ENCODE data around the gene IL15RA. TPM values are rescaled to one million over a fixed set of nuclear protein-coding genes. Genes with fewer than 3 reads are reported as not detected.
A peak's percentile ranks its signal among the peaks of the same experiment; 100 is the strongest.
"Not testable (repeated sequence)": the region's sequence is repeated elsewhere in the genome, so short reads cannot be mapped to it uniquely, and the experiment has no call there.

The IL15RA gene
- total and polyA plus RNA-seq, 4 donors, result 13.2 to 67.7 (median 32.7) TPM

DNA sequence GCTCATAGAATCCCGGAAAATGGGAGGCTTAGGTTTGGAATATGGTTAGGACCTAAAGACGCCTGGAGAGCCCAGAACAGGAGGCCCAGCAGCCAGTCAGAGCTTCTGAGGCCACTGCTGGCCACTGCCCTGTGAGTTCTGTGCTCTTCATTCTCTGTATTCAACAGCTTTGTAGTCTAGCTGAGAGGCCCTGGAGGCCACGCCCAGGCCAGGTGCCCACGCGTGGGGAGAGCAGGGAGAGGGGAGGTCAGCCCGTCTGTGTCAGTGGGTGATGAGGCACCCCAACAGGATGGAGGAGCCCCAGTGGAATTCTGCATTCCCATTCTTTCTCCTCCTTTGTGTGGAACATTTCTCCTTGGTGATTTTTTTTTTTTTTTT, 29.1 kb downstream of the IL15RA start:
- no peak overlapping the region for H3K4me3 ChIP-seq
- ATAC-seq (ENCODE audit: insufficient read depth, low FRiP score) (no peak), DNase-seq (no peak)
- TF ChIP-seq, protein P1, sequence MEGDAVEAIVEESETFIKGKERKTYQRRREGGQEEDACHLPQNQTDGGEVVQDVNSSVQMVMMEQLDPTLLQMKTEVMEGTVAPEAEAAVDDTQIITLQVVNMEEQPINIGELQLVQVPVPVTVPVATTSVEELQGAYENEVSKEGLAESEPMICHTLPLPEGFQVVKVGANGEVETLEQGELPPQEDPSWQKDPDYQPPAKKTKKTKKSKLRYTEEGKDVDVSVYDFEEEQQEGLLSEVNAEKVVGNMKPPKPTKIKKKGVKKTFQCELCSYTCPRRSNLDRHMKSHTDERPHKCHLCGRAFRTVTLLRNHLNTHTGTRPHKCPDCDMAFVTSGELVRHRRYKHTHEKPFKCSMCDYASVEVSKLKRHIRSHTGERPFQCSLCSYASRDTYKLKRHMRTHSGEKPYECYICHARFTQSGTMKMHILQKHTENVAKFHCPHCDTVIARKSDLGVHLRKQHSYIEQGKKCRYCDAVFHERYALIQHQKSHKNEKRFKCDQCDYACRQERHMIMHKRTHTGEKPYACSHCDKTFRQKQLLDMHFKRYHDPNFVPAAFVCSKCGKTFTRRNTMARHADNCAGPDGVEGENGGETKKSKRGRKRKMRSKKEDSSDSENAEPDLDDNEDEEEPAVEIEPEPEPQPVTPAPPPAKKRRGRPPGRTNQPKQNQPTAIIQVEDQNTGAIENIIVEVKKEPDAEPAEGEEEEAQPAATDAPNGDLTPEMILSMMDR (IDR thresholded peaks at IDR 0.05; ENCODE audit: control extremely low read depth, extremely low read depth), result no peak
- peaks cover 0 to 8% (median 0%) of the 10 kb centered on the region in 4 donors for H3K36me3 ChIP-seq (ENCODE audit: control insufficient read depth in 4 of 4, insufficient read depth in 4 of 4, low read length in 4 of 4)
- H3K9ac ChIP-seq (ENCODE audit: insufficient read depth in 1 of 2, low read length in 2 of 2), result no peak overlapping the region
- WGBS, 2 donors, result 84 to 93% methylated on average over 6 of the region's 6 CpGs
- H3K27me3 ChIP-seq (ENCODE audit: control insufficient read depth in 3 of 3, insufficient read depth in 3 of 3, low read length in 2 of 3), result peaks cover 0 to 3% (median 0%) of the 10 kb centered on the region in 3 donors
- no peaks in the 10 kb centered on the region for H3K9me3 ChIP-seq (ENCODE audit: control insufficient read depth in 4 of 4, insufficient read depth in 3 of 4, low read length in 3 of 4)
- H3K27ac ChIP-seq (ENCODE audit: low read depth in 1 of 2, low read length in 1 of 2), result peak overlapping the region in 1 of 2 donors; percentile 43
- peaks cover 6 to 33% (median 10%) of the 10 kb centered on the region in 5 donors for H3K4me1 ChIP-seq (ENCODE audit: control insufficient read depth in 5 of 5, insufficient read depth in 5 of 5, low read length in 5 of 5)

DNA sequence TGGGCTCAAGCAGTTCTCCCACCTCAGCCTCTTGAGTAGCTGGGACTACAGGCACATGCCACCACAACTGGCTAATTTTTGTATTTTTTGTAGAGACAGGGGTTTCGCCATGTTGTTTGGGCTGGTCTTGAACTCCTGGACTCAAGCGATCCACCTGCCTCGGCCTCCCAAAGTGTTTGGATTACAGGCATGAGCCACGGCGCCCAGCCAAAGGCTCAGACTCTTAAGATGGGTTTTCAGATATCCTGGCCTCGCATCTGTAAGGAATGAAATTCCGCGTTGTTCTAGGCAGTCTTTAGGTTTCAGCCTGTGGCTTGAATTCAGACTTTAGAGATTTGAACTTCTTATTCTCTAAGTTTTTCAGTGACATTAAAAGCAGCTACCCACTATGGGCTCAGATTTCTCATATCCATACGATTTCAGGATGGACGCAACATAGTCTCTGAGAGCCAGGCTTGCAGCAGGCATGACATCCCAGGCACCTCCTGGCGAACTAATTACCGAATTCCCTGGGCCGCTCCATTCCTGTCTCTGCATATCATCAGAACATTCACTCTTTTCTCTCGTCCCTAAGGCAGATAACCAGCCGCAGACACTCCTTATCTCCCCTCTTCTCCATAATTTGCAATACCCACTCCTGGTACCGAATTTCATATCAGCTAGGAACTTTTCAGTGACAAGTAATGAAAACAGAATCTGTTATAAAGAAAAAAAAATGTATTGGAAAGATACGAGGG, 29.7 kb downstream of the IL15RA start:
- DNase-seq (no peak), ATAC-seq (ENCODE audit: insufficient read depth, low FRiP score) (no peak)
- Histone ChIP-seq H3K4me3 (no peak overlapping the region), H3K27ac (ENCODE audit: low read depth in 1 of 2, low read length in 1 of 2) (peak overlapping the region in 1 of 2 donors; percentile 61), H3K27me3 (ENCODE audit: control insufficient read depth in 3 of 3, insufficient read depth in 3 of 3, low read length in 2 of 3) (peaks cover 0 to 3% (median 0%) of the 10 kb centered on the region in 3 donors), H3K9me3 (ENCODE audit: control insufficient read depth in 4 of 4, insufficient read depth in 3 of 4, low read length in 3 of 4) (no peaks in the 10 kb centered on the region), H3K36me3 (ENCODE audit: control insufficient read depth in 4 of 4, insufficient read depth in 4 of 4, low read length in 4 of 4) (peaks cover 0 to 2% (median 0%) of the 10 kb centered on the region in 4 donors), H3K9ac (ENCODE audit: insufficient read depth in 1 of 2, low read length in 2 of 2) (no peak overlapping the region), H3K4me1 (ENCODE audit: control insufficient read depth in 5 of 5, insufficient read depth in 5 of 5, low read length in 5 of 5) (peaks cover 6 to 35% (median 10%) of the 10 kb centered on the region in 5 donors)
- TF ChIP-seq, protein P1 (IDR thresholded peaks at IDR 0.05; ENCODE audit: control extremely low read depth, extremely low read depth), result no peak
- 93 to 95% methylated on average over 17 of the region's 17 CpGs for WGBS, 2 donors

DNA sequence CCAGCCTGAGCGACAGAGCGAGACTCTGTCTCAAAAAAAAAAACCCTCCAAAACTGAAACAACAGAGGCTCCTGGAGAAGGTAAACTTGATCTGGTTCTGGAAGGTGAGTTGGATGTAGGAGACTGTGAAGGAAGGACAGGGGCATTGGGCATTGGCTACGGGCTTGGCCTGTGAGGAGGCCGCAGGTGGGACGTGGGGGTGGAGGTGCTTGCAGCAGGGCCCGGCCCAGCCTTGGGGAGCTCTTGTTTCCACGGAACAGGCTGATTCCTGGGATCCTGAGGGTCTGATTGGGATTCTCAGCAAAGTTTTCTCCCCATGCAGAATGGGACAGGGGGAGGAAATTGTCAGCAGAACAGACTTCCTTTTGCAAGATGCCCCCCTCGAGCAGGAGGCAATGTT, 30.6 kb downstream of the IL15RA start:
- Histone ChIP-seq H3K27ac (ENCODE audit: low read depth in 1 of 2, low read length in 1 of 2) (peak overlapping the region in 1 of 2 donors; percentile 61), H3K4me1 (ENCODE audit: control insufficient read depth in 5 of 5, insufficient read depth in 5 of 5, low read length in 5 of 5) (peaks cover 6 to 35% (median 15%) of the 10 kb centered on the region in 5 donors)
- no peak for DNase-seq

DNA sequence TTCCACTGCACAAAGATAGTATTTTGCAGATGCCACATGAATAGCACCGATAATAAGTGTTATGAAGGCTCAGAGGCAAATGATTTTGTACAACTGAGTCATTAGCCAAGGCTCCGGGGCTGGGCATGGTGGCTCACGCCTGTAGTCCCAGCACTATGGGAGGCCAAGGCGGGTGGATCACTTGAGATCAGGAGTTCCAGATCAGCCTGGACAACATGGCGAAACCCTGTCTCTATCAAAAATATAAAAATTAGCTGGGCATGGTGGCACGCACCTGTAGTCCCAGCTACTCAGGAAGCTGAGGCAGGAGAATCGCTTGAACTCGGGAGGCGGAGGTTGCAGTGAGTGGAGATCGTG, 30.9 kb downstream of the IL15RA start:
- DNase-seq, result not testable (repeated sequence)
- H3K9ac ChIP-seq (ENCODE audit: insufficient read depth in 1 of 2, low read length in 2 of 2), result peak overlapping the region in 1 of 2 donors; percentile 76

More for the DNA sequence above, 30.6 kb downstream of the IL15RA start:
- Histone ChIP-seq H3K9me3 (ENCODE audit: control insufficient read depth in 4 of 4, insufficient read depth in 3 of 4, low read length in 3 of 4) (no peaks in the 10 kb centered on the region), H3K27me3 (ENCODE audit: control insufficient read depth in 3 of 3, insufficient read depth in 3 of 3, low read length in 2 of 3) (peaks cover 0 to 3% (median 0%) of the 10 kb centered on the region in 3 donors), H3K4me3 (no peak overlapping the region), H3K9ac (ENCODE audit: insufficient read depth in 1 of 2, low read length in 2 of 2) (no peak overlapping the region), H3K36me3 (ENCODE audit: control insufficient read depth in 4 of 4, insufficient read depth in 4 of 4, low read length in 4 of 4) (no peaks in the 10 kb centered on the region)
- ATAC-seq (ENCODE audit: insufficient read depth, low FRiP score), result no peak
- TF ChIP-seq, protein P1 (IDR thresholded peaks at IDR 0.05; ENCODE audit: control extremely low read depth, extremely low read depth), result no peak
- 78 to 80% methylated on average over 8 of the region's 8 CpGs for WGBS, 2 donors

More for the DNA sequence above, 30.9 kb downstream of the IL15RA start:
- not testable (repeated sequence) for H3K4me3 ChIP-seq; H3K36me3 ChIP-seq (ENCODE audit: control insufficient read depth in 4 of 4, insufficient read depth in 4 of 4, low read length in 4 of 4); H3K9me3 ChIP-seq (ENCODE audit: control insufficient read depth in 4 of 4, insufficient read depth in 3 of 4, low read length in 3 of 4); ATAC-seq (ENCODE audit: insufficient read depth, low FRiP score); H3K27me3 ChIP-seq (ENCODE audit: control insufficient read depth in 3 of 3, insufficient read depth in 3 of 3, low read length in 2 of 3)
- WGBS, 2 donors, result 77 to 85% methylated on average over 10 of the region's 10 CpGs
- Histone ChIP-seq H3K4me1 (ENCODE audit: control insufficient read depth in 5 of 5, insufficient read depth in 5 of 5, low read length in 5 of 5) (peaks cover 6 to 35% (median 15%) of the 10 kb centered on the region in 5 donors), H3K27ac (ENCODE audit: low read depth in 1 of 2, low read length in 1 of 2) (peak overlapping the region; percentile 82 to 93)

Measured in lung (tissue), 12 donors.